ENCODE measurements around the gene GSG1. TPM values are rescaled to one million over a fixed set of nuclear protein-coding genes. Genes with fewer than 3 reads are reported as not detected.

The GSG1 gene
- total and polyA plus RNA-seq, 2 of the 8 experiments (the other 6 are each of a cell fraction or from before 2014, with no cell fraction given), result 0.89 to 1.4 TPM

- 93% methylated on average over 11 of the region's 11 CpGs; no CpG with 5 or more reads in 1 of the 2 experiments for WGBS, 2 experiments (ENCODE audit: extremely low coverage in 1 of 2, insufficient coverage in 1 of 2, insufficient read length in 1 of 2, insufficient replicate concordance in 2 of 2, low coverage in 1 of 2, low lambda C conversion rate in 2 of 2, missing lambda C conversion rate in 1 of 2)
- H4K20me1 ChIP-seq (replicated peaks in 1 of 2; ENCODE audit: control insufficient read depth in 1 of 2, insufficient read depth in 2 of 2, low read length in 2 of 2), result no peaks in the 10 kb centered on the region
- H3K36me3 ChIP-seq (ENCODE audit: control insufficient read depth in 2 of 4, insufficient read depth in 4 of 4, low read length in 3 of 4), result peaks cover 0 to 22% (median 9%) of the 10 kb centered on the region in 4 experiments; a peak in 6 of 8 replicates
- H3K18ac ChIP-seq (ENCODE audit: extremely low read depth, low read length), result no peak overlapping the region
- no peak for FAIRE-seq
- H3K79me2 ChIP-seq (ENCODE audit: control insufficient read depth in 1 of 2, insufficient read depth in 2 of 2, low read length in 2 of 2), result no peaks in the 10 kb centered on the region
- no peak overlapping the region for H3K14ac ChIP-seq (ENCODE audit: insufficient read length)
- H2AK5ac ChIP-seq (ENCODE audit: low read depth, low read length), result no peak overlapping the region
- H2BK20ac ChIP-seq (ENCODE audit: low read length), result 0 out of 2 replicates have a peak overlapping the region, but pooled peaks have one; percentile 36
- H3K23ac ChIP-seq (ENCODE audit: insufficient read length), result no peak overlapping the region
- H3K9ac ChIP-seq (replicated peaks in 1 of 4; ENCODE audit: extremely low read depth in 1 of 4, low read depth in 3 of 4, low read length in 3 of 4), result no peak overlapping the region
- peaks cover 20 to 26% (median 24%) of the 10 kb centered on the region in 4 experiments for H3K4me1 ChIP-seq (replicated peaks in 1 of 4; ENCODE audit: control insufficient read depth in 3 of 4, insufficient read depth in 4 of 4, low read length in 3 of 4)
- no peak overlapping the region for H4K5ac ChIP-seq (ENCODE audit: insufficient read length, low read depth, low read length)
- no peak overlapping the region for H3K4me3 ChIP-seq (ENCODE audit: extremely low read depth in 1 of 4, insufficient read depth in 2 of 4, low read depth in 3 of 4, low read length in 4 of 4)
- H2BK12ac ChIP-seq (ENCODE audit: low read depth, low read length), result 0 out of 2 replicates have a peak overlapping the region, but pooled peaks have one; percentile 41
- no peaks in the 10 kb centered on the region for H3K27me3 ChIP-seq (replicated peaks in 1 of 4; ENCODE audit: control insufficient read depth in 3 of 4, extremely low read depth in 1 of 4, insufficient read depth in 3 of 4, low read length in 3 of 4)
- H4K91ac ChIP-seq (replicated peaks; ENCODE audit: insufficient read length, low read length), result no peak overlapping the region
- ChIA-PET POLR2A (ENCODE audit: partially characterized antibody) (no interaction called here), CTCF (ENCODE audit: partially characterized antibody) (interaction anchor here (0.7 to 2.8 kb wide), 15 partner anchors 12 to 921 kb away, joined by 3 to 10 read pairs (median 4); partner anchors contain the start of gene FAM234B)
- no peaks in the 10 kb centered on the region for H3K9me3 ChIP-seq (ENCODE audit: insufficient read depth in 2 of 2, low read depth in 1 of 2, low read length in 1 of 2)
- H2BK5ac ChIP-seq (ENCODE audit: low read depth, low read length), result no peak overlapping the region; the same call in 1 of the 2 replicates
- H4K8ac ChIP-seq (ENCODE audit: extremely low read depth, insufficient read depth, low read length), result no peak overlapping the region; the same call in 1 of the 2 replicates
- no peak overlapping the region for H3K4me2 ChIP-seq (ENCODE audit: insufficient read depth in 1 of 2, low read depth in 2 of 2, low read length in 2 of 2)
- no peak for DNase-seq (ENCODE audit: low read depth in 1 of 2, low spot score in 2 of 2)
- no peak overlapping the region for H3K56ac ChIP-seq (replicated peaks; ENCODE audit: insufficient read length, low read depth, low read length)
- no peak overlapping the region for H2AFZ ChIP-seq (ENCODE audit: low read length)
- H3K27ac ChIP-seq (ENCODE audit: low read depth, low read length), result no peak overlapping the region
- H3K23me2 ChIP-seq (ENCODE audit: low read depth, low read length), result no peaks in the 10 kb centered on the region; the same call in 1 of the 2 replicates
- H2BK15ac ChIP-seq (ENCODE audit: low read length), result 0 out of 2 replicates have a peak overlapping the region, but pooled peaks have one; percentile 33
- H3K79me1 ChIP-seq (ENCODE audit: low read depth, low read length), result no peaks in the 10 kb centered on the region
- TF ChIP-seq CHD2 (IDR thresholded peaks at IDR 0.05; ENCODE audit: low read length) (no peak), SIRT6 (IDR thresholded peaks at IDR 0.05; ENCODE audit: low read length) (no peak), BRCA1 (IDR thresholded peaks at IDR 0.05; ENCODE audit: low read depth, low read length) (no peak), ASH2L (IDR thresholded peaks at IDR 0.05; ENCODE audit: low read length) (no peak), CHD1 (IDR thresholded peaks at IDR 0.05; ENCODE audit: low read depth, low read length) (no peak), CBX8 (IDR thresholded peaks at IDR 0.05; ENCODE audit: borderline replicate concordance, low read depth, low read length) (no peak), MAX (IDR thresholded peaks at IDR 0.05) (no peak), EGR1 (IDR thresholded peaks at IDR 0.05; ENCODE audit: borderline replicate concordance, low read depth, low read length) (no peak)
- H2BK120ac ChIP-seq (replicated peaks; ENCODE audit: low read depth, low read length), result no peak overlapping the region
- no peak overlapping the region for H3K4ac ChIP-seq (replicated peaks; ENCODE audit: insufficient read length, low read depth, low read length)
Measured at GRCh38 chr12:13084898-13085640, 18.4 kb downstream of the GSG1 start.

Data from H1 (cell line).